UCSD-AML1 (cell line): ENCODE measurements around the gene SQSTM1.
"Not testable (repeated sequence)": the region's sequence is repeated elsewhere in the genome, so short reads cannot be mapped to it uniquely, and the experiment has no call there.

Experiments
- DNase-seq: peaks from one replicate; lab custom pipeline; 2025; ENCODE audit not compliant: unreplicated experiment; lab: John Stamatoyannopoulos, UW

SQSTM1 gene

GRCh38 chr5:179823937-179824744, 3.4 kb downstream of the SQSTM1 start:
- no peak for DNase-seq

- no peak for DNase-seq
Measured at GRCh38 chr5:179824745-179825112, 4.0 kb downstream of the SQSTM1 start.

GRCh38 chr5:179825655-179826182, 5.0 kb downstream of the SQSTM1 start:
- DNase-seq = no peak

- DNase-seq = peak; percentile 62
Measured at GRCh38 chr5:179827680-179828079, 7.0 kb downstream of the SQSTM1 start.

- DNase-seq = no peak
Measured at GRCh38 chr5:179828756-179829421, 8.2 kb downstream of the SQSTM1 start.

GRCh38 chr5:179829732-179830435, 9.2 kb downstream of the SQSTM1 start:
- DNase-seq = no peak

- no peak for DNase-seq
Measured at GRCh38 chr5:179830818-179831468, 10.2 kb downstream of the SQSTM1 start.

- no peak for DNase-seq
Measured at GRCh38 chr5:179832039-179832745, 11.5 kb downstream of the SQSTM1 start.

GRCh38 chr5:179833056-179833708, 12.5 kb downstream of the SQSTM1 start:
- DNase-seq = no peak

- DNase-seq = no peak
Measured at GRCh38 chr5:179833709-179834070, 13.0 kb downstream of the SQSTM1 start.

- no peak for DNase-seq
Measured at GRCh38 chr5:179834120-179834519, 13.4 kb downstream of the SQSTM1 start.

GRCh38 chr5:179834871-179835270, 14.2 kb downstream of the SQSTM1 start:
- DNase-seq = not testable (repeated sequence)

GRCh38 chr5:179836225-179837019, 15.7 kb downstream of the SQSTM1 start:
- no peak for DNase-seq

- DNase-seq = no peak
Measured at GRCh38 chr5:179837076-179838011, 16.6 kb downstream of the SQSTM1 start.

- DNase-seq = no peak
Measured at GRCh38 chr5:179839328-179840256, 18.9 kb downstream of the SQSTM1 start.

GRCh38 chr5:179840321-179840720, 19.6 kb downstream of the SQSTM1 start:
- DNase-seq = no peak

GRCh38 chr5:179840766-179841165, 20.1 kb downstream of the SQSTM1 start:
- DNase-seq = no peak
